ENCODE data around the gene BTBD7. TPM values are rescaled to one million over a fixed set of nuclear protein-coding genes. Genes with fewer than 3 reads are reported as not detected.

The BTBD7 gene
- polyA plus RNA-seq, 1 donor, result 19.3 TPM

DNA sequence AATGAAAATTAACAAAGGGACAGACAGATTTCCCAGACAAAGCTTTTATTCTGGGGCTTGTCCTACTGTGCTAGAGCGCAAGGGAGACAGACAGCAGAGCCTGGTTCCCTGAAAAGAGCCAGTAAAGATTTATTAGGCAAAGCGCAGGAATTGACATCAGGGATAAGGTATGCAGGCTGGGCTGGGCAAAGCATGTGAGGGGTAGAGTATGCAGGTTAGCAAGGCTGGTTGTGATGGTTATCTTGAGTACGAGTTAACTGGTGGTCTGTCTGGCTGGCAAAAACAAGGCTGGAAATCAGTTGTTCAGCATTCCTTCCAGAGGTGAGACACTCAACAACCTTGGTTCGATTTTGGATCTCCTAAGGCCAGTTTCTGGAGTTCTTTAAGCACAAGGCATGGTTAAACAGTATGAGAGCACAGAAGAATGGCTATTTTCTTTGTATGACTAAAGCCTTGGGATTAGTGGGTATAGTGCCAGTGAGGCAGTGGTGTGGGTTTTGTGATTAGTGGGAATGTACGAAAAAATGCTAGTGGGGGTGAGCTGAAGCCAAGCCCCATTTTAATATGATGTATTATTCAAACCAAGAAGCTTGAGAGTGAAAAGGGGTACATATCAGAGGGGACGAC is 30.9 kb downstream of the BTBD7 start:
- DNase-seq, result no peak

DNA sequence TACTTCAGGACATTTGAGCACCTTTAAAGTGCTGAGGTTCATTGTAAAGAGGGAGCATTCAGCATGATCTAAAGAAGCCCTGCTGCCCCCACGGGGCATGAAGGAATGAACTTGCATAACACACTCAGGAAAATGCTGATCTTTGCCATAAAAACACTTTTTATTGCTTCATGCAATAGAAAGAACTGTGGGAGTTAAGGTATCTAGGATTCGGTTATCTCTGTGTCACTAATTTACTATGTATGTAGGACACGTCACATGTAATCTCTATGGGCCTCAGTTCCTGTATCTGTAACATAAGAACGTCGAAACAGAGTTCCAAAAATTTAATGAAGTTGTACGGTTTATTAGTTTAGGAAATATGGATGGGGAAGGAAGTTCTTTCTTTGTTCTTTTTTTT is 33.0 kb downstream of the BTBD7 start:
- DNase-seq, result no peak

DNA sequence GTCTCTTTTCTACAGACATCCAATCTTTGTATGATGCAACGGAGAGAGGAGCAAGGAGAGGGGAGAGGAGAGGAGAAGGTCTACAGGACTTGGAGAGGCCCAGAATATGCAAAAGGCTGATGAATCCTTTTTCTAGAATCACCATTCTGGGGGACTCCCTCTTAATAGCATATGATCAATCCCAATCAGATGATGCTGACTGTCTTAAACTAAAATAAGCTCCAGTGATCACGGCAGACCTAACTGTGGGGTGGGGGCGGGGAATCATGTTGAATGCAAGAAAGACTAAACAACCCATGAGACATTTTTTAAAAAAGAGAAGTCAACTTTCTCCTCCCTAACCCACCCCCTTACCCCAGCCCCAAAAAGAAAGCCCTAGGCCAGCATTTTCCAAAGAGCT is 33.4 kb downstream of the BTBD7 start:
- no peak for DNase-seq

DNA sequence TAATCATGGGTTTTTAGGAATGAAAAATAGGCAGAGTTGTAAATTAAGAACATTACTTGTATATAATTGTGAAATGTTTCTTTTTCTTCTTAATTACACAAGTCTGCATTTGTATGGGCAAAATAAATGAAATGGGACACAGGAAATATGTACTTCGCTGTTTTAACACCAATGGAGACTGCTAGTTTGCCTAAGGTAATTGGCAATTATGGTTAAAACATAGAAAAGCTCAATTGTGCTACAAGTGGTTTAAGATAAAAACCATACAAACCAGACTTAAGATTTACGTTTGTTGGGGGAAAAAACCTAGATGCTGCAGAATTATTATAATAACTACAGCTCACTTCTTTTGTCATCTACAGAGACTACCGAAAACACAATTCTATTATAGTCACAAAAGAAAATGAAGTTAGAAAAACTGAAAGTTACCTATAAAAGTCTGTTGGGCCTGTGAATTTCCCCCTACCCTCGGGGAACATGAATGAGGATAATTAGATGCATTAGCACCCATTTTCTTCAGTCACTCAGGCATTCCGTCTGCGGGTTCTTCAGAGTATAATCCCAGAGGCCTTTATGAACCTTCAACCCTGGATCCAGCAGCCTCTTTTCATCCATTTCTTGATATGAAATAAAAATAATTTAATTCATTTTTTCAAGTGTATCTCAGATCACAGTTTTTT is 37.2 kb downstream of the BTBD7 start:
- DNase-seq, result no peak

DNA sequence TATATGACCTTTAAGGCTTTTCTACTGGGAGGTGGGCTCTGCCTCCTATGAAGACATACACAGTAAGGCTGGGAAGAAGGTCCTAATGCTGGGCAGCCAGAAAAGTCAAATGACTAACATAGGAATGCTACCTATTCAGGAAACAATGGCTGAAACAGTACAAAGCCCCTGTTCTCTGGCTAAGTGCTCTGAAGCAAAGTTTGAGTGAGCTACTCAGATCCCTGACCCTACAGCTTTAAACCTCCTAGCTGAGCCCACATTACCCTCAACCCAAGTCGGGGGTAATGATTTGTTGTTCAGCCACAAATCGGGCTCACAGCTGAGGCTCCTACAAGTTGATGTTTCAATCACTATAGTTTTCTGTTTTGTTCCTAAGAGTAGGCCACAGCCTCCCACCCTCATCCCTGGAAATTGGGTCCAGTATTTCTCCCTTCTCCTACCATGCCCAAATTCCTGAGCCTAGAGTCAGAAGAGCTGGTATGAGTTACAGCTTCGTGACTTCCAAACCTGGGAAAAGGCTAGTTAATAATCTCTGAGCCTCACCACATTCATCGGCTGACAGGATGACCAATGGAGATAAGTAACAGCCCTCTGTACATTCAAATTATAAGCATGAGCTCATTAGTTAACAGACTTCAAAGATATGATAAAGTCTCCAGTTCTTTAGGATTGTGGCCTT is 46.5 kb downstream of the BTBD7 start:
- DNase-seq, result no peak

DNA sequence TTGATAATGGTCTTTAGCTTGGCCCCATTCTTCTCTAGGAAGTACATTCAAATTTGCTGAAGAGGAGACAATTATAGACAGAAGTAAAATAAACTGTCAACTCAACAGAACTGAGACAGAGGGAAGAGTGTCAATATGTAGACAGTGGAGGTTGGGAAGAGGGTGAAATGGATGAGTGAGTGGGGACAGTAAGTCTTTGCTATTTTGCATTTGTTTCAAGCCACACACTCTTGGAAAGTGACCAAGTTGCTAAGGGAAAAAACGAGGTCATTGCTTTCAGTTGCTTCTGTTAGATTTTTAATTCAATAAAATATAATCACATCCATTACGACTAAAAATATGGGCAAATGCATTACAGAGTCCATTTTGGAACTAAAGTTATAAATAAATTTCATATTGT is 47.8 kb downstream of the BTBD7 start:
- DNase-seq, result no peak

DNA sequence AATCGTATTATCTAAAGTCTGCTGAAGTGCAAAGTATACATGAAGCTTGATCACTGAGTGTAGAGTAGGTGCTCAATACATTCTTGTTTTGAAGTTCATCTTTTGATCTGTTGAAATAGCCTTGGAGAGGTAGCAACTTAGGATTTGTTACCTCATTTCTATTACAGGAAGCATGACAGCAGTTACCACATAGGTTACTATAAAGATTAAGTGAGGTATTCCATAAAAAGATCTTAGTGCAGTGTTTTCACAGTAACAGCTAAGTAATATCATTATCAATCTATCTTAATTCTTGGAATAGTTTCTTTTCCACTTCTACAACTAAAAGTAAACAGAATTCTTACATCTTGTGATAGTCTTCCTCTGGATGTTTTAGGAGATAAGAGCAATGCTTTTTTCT is 50.9 kb downstream of the BTBD7 start:
- DNase-seq, result no peak

DNA sequence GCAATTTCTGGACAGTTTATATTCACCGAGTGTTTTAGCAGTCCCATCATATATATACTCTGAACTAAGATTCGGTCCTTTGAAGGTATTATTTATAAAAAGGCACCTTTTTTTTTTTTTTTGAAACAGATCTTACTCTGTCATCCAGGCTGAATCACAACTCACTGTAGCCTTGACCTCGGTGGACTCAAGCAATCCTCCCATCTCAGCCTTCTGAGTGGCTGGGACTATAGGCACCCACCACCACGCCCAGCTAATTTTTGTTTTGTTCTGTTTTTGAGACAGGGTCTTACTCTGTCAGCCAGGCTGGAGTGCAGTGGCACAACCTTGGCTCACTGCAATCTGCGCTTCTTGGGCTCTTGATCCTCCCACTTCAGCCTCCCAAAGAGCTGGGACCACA is 52.1 kb downstream of the BTBD7 start:
- DNase-seq, result no peak

DNA sequence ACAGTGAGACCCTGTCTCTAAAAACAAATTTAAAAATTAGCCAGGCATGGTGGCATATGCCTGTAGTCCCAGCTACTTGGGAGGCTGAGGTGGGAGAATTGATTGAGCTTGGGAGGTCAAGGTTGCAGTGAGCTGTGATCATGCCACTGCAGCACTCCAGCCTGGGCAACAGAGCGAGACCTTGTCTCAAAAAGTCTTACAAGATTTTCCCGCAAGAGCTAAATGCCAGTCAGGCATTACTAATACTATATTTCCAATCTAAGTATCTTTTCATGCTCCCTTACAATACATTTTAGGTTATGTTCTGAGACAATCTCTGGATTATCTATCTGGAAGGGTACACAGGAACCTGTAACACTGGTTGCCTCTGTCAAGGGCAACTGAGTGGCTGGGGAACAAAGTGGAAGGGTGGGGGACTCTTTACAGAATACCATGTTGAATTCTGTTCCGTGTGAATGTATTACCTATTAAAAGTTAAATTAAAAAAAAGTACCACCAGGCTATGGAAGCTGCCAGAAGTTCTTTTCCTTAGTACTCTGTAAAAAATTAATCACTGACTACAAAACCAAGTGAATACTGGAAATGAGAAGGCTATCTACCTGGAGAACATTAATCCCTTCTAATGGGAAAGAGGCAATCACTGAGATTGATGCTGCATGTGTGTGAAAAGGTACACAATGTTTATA is 56.7 kb downstream of the BTBD7 start:
- no peak for DNase-seq

DNA sequence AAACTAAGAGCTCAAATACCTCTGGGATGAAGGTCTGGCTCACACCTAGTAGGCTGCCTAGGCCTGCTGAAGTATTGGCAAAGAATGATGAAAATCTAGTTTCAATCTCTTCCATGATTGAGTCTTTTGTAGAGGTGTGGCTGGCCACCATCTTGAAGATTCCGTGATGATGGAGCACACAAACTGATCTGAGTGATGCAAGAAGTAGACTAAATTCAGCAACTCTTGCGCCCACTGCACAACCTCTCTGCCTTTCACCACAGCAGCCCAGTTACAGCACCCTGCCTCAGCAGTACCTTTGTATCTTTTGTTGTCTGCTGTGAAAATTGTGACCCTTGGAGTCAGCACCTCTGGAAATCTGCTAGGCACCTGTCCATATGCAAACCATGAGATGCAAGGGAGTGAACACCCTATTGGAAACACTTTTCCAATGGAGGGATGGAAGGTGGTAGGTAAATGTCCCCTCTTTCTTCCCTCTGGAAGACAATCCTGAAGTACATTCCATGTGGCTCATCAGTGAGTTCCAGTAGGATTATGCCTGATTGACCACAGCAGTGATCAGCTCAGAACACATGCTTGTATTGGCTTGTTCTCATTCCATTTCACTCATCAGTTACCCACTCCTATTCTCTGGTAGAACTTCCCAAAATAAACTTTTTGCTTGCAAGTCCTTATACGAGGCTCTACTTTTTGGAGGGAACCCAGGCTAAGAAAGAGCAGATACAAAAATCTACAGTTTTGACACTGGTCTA is 58.6 kb downstream of the BTBD7 start:
- DNase-seq, result no peak

DNA sequence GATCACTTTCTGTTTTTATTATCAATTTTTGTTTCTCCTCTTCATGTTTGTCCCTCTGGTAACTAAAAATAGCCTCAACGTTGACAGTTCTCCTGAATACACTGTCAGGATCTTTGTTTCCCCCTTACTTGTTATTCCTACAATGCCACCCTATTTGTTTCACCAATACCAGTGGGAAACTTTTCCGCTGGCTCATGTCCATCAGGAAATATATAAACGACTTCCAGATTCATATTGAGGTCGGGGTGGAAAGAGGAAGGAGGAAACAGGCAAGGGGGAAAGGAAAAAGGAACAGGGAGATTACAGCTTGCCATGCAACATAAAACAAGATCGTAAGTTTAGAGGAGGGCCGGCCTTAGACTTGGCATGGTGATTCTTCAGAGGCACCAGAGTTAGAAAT is 61.7 kb downstream of the BTBD7 start:
- DNase-seq, result no peak

DNA sequence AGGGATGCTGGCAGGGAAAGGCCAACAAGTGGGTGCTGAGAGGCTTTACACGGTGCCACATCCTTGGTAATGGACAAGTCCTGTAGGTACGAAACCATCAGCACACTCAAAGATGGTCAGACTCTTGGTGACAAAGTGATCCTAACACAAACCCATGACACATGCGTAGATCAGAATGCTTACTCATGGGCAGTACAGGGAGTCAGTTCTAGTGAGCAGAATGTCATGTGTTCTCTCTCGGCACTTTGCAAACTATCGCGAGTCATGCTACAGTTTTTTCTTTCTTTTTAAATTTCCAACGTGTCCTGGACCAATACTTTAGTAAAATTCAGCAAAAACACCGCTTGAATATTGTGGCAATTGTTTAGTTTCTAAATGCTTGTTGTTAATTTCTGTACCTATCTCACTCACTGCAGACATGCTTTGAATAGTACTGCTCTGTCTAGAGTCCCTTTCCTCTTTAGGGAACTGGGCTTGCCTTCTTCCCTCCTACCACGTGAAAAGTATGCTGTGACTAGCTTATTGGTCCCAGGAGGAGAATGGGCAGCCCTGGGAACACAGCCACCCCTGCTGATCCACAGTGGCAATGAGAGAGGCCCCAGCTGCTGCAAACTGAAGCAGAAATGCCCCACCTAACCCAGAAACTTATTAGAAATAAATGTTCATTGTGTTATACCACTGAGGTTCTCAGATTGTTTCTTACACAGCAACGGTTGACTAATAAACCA is 63.3 kb downstream of the BTBD7 start:
- no peak for DNase-seq

DNA sequence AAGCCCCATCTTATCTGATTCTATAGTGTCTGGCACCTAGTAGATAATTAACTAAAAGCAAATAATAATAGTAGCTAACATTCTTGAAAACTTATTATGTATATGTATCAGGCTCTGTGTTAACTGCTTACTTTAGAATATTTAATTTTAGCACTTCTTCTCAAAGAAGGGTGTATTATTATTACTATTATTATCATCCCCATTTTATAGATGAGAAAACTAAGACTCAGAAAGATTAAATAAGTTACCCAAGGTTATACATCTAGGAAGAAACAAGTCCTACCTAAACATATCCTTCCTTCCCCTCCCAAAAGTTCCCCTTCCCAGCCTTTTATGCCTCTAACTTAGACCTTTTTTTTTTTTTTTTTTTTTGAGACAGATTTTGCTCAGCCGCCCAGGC is 64.4 kb downstream of the BTBD7 start:
- DNase-seq, result no peak

DNA sequence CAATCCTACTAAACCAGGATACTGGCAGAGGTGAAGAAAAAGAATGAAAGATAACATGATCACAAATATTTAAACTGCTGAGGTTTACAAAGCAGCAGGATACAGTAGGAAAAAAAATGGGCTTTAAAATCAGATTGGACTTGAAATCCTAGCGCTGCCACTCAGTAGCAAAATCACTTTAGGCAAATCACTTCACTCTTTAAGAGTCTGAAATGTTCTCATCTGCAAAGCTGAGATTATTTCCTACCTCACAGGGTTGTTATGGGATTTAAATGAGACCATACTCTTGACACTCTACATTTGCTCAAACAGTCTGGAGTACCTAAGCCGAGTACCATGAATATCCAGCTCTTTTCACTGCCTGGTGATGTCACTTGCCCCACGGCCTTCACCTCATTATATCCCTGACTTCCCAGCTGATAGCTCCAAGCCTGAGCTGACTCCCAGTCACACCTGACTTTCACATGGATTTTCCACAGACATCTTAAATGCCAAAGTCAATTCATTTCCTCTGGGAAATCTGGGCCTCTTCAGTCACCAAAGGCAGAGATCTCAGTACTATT is 65.6 kb downstream of the BTBD7 start:
- DNase-seq, result no peak

DNA sequence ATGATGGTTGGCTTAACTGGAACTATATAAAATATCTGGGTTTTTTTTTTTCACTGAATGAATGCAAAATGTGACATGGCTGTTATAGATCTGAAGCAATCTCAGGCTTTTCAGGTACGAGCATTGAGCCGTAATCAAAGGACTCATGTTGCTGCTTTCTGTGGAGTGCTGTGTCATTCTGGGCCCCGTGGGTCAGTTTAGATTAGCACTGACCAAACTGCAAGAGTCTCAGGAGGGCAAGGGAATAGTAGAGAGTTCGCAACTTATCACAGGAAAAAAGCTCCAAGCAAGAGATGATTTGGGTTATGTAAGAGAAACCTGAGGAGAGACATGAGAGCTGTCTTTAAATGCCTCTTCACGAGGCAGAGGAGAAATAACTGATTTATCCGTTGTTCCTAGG is 66.7 kb downstream of the BTBD7 start:
- DNase-seq, result no peak

DNA sequence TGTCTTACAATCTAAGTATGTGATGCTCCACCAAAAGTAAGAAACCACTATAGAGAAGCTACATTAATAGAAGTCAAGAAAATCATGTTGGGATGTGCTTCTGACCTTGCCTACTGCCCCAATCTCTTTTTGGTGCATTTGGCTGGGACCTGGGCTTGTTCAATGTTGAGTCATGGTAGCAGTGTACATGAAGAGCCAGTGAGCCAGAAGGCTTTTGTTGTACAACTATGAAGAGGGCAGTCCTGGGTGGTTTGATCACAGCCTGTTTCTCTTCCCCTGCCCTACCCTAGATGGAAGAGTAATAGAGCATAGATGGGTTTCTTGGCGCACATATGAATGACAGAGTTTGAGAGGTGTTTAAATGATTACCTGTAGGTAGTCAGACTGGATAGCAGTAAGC is 69.4 kb downstream of the BTBD7 start:
- DNase-seq, result no peak

DNA sequence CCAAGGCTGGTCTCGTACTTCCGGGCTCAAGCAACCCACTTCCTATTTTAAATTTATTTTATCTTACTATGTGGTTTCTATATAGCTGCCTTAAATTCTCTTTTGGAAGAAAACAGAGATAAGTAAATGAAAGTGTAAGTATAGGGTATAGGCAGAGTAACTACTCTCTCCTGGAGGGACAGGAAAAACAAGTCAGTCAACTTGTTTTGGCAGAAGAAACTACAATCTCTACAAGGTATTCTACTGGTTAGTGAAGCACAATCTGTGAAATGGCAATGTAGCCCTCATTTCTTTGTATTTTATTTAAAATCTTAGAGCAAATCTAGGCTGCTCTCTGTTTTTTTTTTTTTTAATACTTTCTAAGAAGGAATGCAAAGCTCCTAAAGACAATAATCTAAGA is 70.4 kb downstream of the BTBD7 start:
- DNase-seq, result no peak

DNA sequence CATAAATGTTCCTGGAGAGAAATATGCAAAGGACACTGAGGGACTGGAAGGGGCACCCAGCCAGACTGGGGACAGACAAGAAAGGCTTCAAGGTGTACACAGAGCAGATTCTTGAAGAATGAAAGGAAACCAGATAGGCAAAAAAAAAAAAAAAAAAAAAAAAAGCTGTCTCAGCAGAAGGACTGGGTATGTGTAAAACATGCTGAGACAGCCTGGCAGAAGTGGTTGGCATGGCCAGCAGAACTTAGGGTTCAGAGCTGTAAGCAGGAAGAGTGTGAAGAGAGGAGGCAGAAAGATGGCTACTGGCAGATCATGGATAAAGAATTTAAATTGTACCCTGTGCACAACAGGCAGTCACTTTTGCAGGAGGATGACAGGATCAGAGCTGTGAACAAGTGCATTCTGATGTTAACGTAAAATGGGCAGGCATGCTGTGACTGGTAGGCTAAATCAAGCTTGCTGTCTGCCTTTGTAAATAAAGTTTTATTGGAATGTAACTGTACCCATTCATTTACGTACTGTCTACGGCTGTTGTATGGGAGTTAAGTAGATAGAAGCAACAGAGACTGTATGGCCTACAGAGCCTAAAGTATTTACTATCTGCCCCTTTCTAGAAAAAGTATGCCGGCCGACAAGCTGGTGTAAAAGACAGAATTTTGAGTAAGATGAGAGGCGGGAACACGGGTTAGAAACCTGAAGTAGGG is 83.6 kb downstream of the BTBD7 start:
- no peak for DNase-seq

DNA sequence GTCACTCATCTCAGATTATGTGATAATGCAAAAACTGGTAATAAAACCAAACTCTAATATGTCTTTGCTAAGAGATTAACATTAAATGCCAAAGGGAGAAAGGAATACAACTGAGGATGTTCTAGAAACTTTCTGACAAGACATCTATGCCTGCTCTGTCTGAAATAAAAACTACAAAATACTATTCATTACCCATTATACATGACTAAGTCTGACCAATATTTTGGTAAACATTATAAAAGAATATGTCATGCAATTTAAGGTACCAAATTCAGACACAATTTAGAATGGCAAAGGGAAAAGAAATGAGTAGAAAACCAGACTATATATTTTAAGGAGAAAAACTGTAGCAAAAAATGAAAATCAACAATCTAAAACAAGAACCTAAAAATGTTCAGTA is 86.3 kb downstream of the BTBD7 start:
- no peak for DNase-seq

DNA sequence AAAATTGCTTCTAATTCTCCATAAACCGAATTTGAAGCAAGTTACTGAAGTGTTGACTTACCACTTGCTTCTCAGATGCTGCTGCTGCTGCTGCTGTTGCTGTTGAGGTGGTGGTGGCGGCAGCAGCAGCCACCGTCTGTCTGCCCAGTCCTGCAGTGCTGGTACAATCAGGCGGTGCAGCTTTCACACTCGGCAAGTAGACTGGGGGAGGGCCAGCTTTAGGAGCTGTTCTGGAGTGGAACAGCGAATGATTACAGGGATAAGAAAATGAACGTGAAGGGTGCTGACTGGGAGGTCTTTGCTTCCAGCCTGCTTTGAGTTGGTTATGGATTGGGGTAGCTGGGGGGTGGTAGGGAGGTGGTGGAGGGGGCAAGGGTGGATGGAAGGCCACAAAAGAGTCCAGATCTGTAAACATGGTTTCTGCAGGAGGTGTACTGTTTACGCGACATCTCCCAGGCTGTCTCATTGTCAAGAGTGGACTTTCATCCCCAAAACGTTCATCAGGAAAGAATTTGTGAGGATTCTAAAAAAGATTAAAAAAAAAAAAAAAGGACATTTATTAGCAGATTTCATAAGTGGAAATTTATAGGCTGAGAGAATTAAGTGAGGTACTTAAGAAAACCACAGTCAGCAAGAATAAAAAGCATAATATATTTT is 86.9 kb downstream of the BTBD7 start:
- DNase-seq, result no peak

DNA sequence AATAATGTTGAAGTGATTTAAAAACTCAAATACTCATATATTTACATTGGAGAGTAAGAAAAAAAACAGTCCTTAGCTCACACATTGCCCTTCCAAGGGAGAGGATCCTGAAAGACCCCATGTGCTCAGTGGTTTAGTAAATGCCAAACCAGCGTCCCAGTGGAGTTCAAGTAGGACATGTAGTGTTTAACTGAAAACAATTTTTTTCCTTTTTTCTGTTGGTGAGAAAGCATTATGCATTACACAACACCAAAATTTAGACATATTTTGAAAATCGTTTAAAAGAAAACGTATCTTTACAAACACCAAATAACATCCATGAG is 92.2 kb downstream of the BTBD7 start:
- DNase-seq, result no peak

Data from hindlimb muscle (tissue), 1 donor.